Stimulated activated CD8-positive, alpha-beta memory T cell treated with anti-CD3 and anti-CD28 coated beads, Interleukin-15, amount 100 ng/mL, for 24 hours (primary cell): ENCODE data around the gene TTC39C.

Source experiments
- DNase-seq: peaks from one replicate; pipeline ENCODE4 v3.0.0-alpha.2; 2020; ENCODE audit warnings: low read depth

TTC39C gene

DNA sequence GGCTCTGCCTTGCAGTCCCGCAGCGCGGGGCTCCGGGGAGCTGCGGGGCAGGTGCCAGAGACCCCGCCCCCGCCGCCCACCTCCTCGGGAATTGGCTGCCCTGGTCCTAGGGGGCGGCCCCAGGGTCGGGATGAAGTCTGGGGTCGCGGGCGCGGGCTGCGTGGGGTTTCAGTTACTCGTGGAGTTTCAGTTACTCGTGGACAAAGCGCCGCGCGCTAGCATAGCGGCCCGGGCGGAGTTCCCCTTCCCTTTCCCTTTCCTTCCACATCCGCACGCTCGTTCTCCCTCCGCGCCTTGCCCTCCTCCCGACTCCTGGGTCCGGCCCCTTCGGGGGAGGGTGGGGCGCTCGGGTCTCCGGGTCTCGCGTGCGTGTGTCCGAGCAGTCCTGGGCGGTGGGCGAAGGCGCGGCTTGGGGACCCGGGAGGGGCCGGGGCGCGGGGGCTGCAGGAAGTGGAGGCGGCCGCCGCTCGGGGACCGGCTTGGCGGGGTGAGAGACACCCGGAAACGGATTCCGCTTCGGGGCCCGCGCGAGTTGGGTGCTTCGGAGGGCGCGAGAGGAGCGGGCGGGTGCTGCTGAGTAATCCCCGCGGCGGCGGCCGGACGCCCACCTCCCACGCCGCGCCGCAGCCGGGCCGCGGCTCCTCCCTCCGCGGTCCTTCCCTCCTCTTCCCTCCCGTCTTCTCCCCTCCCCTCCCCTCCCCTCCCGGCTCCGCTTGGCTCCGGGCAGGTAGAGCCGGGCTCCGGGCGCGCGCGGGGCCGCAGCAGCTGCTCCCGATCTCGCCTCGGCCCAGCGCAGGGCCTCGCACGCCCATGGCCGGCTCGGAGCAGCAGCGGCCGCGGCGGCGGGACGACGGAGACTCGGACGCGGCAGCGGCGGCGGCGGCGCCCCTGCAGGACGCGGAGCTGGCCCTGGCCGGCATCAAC is at the start of gene TTC39C:
Gene TTC39C (plus strand): TSS at position 693 of the 924 bp plus-strand sequence. CDS start 118 bp downstream, at position 811.
- peak; percentile 68 for DNase-seq

DNA sequence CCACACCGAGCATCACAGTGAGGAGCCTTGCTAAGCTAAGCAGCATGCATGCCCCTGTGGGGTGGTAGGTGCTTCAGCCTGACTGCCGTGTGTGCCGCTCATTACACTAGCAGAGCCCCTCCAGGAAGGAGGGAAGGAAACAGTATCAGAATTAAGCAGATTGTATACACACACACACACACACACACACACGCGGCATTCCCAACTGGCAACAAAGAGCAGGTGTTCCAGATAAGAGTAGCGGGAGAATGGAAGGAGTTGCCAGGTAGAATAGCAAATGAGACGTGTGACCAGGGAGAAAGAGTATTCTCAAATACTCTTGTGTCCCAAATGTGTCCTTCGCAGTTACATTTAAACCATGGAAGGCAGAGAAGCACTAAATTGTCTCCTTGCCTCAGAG is 47.6 kb upstream of the TTC39C start:
- DNase-seq, result no peak

DNA sequence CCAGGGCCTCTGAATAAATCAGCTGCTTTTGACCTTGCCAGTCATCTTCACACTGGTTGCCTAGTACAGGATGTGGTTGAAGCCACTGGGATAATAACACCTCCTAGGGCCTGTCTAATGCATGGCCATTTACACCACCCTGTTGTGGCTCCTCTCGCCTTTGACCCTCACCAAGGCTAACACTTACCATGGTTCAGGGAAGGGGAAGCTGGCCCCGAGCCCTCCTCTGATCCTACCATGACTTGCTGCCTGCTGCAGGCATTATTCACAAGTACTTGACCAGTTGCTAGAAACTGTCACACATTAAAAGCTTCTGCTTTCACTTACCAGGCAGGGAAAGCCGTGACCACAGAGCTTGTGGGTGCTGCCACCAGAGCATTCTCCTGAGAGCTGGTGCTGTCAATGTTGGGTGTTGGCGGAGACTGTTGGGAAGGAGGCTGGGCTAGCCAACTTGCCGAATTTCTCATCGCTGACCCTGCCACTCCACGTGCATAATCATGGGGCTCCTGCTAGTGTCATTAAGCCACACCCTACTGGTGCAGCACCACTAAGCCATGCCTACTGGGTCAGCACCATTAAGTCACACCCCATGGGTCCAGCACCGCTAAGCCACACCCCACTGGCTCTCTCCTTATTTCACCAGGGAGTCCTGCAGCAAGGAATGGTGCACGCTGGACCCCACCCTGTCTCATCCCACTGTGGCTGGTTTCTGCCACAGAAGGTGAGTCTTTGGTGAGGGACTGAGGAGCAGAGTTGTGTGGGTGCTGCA is 47.0 kb upstream of the TTC39C start:
- no peak for DNase-seq

DNA sequence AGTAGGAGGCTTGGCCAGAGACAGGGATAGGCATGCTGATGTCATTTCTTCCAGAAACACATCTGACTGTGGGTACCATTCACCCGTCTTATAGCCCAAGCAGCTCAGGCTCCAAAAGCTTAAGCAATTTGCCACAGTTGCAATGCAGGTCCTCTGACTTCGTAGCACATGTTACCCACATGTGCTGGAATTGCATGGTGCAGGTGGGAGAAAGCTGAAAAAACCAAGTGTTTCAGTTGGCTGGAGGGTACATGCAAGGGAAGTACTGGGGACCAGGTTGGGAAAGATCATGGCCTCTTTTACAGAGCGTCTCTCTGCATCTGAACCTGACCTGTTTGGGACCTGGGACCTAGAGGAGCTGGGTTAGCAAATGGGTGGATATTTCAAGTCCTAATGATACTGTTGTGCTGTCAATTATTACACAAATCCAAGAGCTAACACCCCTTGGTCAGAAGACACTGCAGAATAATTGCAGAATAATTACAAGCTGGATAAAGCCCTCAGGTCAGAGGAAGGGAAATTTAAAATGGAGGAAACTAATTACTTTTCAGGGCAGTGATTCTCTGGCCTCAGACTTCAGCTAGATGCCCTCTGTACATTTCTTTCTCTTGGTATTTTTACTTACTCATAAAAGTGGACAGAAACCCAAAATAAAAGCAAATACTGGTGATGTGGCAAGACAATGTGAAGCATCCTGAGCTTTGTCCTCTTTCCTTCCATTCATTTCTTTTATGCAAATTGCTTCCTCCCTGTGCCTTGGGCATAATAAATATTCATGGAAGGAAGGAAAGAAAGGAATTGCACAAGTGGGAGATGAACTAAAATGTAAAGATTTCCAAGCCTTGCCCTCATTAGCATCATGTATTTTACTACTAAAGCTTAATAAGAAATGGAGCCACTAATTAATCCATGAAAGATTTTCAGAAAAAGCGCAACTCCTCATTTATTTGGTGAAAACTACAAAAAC is 45.6 kb upstream of the TTC39C start:
- DNase-seq, result no peak

DNA sequence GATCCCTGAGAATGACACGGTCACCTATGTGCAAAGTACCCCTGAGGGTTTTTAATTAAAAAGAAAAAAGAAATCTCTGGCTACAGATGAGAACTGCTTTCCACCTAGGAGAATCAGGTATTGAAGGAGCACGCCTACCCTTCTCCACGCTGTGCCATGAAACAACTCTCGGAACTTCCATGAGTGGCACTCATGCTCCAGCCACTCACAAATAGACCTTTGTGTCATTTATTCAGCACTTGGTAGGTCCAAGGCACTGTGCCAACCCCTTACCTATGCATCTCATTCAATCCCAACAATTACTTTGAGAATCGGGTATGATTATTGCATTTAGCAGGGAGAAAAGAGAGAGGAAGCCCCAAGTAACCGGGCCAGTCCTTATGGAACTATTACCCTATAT is 44.9 kb upstream of the TTC39C start:
- DNase-seq, result no peak

DNA sequence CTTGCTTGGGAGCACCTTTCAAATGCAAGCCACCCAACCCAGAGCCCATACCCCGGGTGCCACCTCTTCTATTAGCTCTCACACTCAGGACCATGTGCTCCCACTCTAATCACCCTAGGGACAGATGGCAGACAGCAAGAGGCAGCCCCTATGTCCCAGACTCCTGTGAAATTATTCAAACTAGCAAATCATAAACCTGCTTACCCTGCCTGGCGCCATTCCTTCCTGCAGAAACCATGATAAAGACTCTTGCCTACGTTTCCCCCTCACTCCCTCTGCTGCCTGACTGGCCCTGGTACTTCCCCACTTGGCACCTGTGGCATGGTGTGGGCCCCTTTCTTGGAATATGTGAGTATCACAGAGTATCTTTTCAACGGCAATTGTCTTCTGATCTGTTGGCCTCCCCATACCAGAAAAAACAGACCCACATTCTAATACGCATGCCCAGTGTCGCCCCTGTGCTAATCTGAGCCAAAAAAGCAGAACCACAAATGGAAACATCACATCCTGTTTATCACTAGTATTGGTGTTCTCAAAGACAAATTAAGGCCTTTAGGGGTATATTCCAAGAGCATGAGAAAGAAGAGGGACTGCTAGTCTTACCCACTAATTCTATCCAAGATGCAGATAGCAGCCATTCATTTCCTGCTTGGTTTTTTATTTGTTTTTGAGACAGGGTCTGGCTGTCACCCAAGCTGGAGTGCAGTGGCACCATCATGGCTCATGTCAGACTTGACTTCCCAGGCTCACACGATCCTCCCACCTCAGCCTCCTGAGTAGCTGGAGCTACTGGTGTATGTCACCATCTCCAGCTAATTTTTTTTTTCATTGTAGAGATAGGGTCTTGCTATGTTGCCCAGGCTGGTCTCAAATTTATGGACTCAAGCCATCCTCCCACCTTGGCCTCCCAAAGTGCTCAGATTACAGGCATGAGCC is 44.1 kb upstream of the TTC39C start:
- DNase-seq, result no peak

DNA sequence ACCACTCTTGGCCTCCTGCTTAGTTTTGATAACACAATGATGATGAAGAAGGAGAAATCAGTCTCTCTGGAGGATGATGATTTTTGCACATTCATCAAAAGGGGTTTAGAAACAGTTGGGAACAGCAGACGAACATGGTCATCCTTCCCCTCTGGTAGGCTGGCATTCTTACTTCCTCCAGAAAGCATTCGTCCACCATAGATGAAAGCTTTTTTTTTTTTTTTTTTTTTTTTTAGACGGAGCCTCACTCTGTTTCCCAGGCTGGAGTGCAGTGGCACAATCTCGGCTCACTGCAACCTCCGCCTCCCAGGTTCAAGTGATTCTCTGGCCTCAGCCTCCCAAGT is 43.5 kb upstream of the TTC39C start:
- DNase-seq, result no peak

DNA sequence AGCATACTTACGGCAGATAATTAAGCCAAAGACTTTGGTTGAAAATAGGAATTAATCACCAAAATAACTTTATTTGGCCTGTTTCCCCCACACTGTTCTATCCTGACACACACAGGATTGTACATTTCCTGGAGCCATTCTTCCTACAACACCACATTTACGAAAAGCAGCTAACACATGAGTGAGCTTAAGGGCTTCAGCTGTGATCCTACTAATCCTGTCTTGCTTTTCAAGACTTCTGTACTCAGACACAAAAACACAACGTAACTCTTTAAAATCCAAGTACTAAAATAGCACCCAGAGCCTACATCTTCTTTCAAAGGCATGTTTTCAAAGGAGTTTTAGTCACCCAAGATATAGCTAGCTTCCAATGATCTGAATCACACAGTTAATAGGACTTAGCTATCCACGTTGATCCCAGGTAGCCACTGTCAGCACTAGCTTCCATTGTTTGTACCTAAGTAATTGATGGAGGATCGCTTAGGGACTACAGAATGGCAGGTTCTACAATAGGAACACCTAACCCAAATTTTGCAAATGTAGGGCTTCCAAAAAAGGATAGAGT is 42.8 kb upstream of the TTC39C start:
- no peak for DNase-seq

DNA sequence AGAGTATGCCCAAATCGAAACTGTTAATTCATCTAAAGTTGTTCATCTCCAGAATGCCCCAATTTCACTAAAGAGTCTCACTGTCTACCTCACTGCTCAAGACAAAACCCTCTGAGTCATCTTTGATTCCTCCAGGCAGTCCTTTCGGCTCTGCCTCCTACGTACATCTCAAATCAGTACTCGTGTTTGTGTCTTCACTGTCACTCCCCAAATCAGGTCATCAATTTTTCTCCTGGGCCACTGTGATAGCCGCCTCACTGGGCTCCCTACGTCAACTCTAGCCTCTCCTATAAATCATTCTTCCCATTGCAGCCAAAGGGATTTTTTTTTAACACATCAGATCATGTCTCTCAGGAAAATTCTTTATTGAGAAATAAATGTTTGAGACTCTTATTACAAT is 42.1 kb upstream of the TTC39C start:
- DNase-seq, result no peak

DNA sequence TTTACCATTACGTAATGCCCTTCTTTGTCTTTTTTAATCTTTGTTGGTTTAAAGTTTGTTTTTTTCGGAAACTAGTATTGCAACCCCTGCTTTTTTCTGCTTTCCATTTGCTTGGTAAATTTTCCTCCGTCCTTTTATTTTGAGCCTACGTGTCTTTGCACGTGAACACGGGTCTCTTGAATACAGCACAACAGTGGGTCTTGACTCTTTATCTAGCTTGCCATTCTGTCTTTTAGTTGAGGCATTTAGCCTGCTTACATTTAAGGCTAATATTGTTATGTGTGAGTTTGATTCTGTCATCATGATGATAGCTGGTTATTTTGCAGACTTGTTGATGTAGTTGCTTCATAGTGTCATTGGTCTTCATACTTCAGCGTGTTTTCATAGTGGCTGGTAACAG is 37.5 kb upstream of the TTC39C start:
- DNase-seq, result no peak

DNA sequence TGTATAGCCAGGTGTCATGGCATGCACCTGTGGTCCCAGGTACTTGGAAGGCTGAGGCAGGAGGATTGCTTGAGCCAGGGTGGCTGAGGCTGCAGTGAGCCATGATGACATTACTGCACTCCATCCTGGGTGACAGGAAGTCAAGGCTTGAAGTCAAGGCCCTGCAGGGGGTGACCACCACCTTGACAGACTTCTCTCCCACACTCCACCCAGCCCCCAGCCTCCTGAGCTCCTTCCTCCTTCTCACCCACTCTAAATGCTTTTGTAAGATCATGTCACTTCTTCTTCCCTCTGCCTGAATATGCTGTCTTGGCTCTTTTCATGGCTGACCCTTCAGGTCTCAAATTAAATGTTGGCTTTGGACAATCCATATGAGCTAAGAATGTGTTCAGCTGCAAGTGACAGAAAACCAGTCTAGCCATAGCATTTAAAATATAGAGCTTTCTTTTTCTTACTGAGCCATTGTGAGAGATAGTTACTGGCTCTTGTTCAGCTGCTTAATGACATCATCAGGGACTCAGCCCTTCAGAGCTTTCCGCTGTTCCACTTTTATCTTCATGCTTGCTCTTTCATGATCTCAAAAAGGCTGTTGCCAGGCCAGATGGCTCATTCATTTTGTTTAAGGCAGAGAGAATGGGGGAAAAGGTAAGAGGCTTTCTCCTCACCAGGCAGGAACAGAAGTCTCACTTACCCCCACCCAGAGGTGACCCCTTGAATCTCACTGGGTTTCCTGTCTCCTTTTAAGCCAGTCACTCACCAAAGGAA is 36.7 kb upstream of the TTC39C start:
- no peak for DNase-seq

DNA sequence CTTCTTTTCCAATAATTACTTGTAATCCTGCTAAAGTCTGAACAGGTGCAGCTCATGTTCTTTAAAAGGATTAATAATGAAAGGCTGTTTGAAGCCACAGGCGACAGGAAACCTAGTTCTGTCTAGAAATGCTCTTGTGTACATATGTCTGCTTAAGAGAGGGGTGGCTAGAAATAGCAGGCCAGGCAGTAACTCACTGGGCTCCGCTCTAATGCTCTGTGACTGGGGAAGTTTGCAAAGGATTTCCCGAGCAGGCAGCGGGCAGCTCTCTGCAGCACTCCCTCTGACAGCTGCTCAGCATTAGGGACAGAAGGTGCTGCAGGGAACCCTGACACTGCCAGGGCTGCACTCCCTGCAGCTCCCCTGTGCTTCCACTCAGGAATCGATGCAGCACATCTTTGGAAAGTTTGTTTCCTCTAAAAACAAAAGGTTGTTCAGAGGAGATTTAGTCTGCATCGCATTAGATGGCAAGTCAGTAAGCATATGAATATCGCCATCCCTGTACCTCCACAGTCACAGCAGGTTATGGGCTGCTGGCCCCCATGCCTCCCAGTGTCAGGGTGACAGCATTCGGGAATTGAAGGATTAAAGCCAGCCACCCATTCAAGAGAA is 33.1 kb upstream of the TTC39C start:
- no peak for DNase-seq

DNA sequence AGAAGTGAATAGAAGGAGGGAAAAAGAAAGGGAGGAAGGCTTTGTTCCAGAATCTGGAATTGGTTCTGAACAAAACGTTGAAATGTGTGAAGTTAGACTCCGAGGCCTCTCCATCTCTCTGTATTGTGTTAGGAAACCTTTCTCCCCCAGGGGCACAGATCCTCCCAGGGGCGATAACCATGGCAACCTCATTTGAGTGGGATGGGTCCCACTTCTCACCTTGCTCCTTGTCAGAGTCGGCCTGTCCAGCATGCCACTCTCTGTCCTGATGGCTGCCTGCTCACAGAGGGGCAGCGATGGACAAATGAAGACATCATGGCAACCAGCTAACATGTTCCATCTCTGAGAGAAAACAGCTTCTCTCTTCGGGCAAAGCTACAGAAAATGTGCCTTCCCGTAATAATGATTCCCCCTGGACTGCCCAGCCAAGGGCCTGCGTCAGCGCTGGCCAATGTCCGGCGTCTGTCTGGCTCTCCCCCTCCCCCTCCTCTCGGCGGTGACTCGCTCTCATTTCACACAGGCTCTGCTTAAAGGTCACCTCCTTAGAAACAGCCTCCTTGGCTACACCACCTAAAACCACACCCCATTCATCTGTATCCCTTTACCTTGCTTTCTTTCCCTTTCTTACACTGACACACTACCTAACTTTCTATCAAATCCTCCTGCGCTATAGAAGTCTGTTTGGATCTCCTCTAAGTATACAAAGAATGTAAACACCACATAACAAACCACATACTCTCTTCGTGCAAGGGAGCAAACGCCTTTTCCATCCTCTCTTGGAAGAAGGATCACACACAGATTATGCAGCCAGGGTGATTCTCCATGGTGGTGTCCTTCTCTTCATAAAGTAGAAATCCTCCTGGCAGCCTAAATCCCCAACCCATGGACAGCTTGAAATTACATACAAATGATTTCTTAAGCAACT is 32.1 kb upstream of the TTC39C start:
- DNase-seq, result no peak

DNA sequence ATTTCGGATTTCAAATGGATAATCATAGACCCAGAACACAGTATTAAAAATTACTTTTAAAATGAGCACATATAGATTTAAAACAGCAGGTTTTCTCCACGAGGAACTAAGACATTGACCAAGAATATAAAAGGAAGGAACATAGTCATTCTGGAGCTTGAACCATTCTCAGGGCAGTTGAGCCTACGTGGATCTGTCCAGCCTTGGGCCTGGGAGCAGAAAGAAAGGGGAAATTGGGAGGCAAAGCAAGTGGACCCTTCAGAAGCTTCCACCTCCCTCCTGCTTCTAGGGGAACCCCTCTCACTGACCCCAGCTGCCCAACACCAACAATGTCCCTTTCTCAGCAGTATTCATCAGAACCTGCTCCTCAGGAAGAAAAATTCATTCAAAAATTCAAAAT is 31.4 kb upstream of the TTC39C start:
- DNase-seq, result no peak

DNA sequence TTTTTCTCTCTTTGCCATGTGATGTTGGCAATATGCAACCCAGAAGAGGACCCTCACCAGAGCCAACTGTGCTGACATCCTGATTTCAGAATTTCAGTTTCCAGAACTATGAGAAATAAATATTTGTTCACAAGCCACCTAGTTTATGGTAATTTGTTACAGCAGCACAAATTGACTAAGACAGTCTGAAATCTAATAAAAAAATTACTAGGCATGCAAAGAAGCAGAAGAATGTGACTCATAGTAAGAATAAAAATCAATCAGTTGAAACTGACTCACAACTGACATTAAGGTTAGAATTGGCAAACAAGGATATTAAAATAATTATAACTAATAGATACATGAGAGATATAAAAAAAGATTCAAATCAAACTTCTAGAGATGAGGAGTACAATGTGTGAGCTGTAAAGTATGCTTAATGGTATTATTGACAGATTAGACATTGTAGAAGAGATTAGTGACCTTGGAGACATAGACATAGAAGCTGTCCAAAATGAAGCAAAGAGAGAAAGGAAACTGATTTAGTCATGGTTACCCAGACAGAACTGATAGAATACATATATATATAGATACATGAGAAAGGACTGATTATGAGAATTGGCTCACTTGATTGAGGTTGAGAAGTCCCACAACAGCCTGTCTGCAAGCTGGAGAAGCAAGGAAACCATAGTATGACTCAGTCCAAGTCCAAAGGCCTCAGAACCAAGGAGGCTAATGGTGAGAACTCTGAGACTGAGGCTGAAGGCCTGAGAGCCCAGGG is 27.8 kb upstream of the TTC39C start:
- no peak for DNase-seq

DNA sequence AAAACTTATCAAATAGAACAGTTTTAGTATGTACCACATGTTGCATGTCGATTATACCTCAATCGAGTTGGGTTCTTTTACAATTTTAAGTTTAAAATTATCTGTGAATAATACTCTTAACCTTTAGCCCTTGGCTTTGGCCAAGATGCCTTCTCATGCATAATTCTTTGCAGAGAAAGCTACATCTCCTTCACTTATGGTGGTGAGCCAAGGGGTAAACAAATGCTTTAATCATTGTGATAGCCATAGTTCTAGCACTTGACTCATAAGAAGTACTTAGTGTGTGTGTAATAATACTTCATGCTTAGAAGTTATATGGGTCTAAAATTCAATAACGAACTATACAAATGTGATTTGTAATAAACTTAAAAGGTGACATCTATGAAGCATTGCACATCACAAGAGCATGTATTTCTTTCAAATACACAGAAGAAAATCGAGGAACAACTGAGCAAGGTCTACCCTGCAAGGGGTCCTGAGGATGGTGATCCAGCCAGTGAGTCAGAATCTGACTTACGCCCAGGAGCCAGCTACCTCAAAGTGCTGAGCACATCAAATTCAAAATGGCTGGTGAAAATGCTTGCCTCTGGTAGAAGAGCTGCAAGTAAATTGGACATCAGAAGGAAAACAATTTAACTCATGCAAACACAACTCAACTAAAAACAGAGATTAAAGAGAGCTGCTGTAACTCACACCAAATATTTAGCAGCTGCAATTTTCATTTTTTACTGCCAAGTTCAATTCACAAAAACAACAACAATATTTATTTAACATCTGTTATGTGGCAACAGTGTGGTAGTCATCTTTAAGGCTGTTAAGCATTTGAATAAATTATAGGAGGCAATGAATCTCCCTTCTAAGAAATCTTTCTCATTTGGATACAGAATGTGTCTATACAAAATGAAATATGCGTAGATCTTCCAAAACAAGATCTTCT is 23.8 kb upstream of the TTC39C start:
- DNase-seq, result no peak
